Skin of body (tissue), 2 donors: ENCODE data around the gene STAG3. TPM values are rescaled to one million over a fixed set of nuclear protein-coding genes. Genes with fewer than 3 reads are reported as not detected.
"Not testable (repeated sequence)": the region's sequence is repeated elsewhere in the genome, so short reads cannot be mapped to it uniquely, and the experiment has no call there.

Experiments
- DNase-seq: peaks from one replicate; lab custom pipeline; 2025; lab: John Stamatoyannopoulos, UW
- total RNA-seq: library from RNA; depleted of rRNA; stranded (reverse); fragments of >200 nt; gene quantifications from one replicate; pipeline ENCODE4 v1.2.3, GENCODE V29; 2014

Gene STAG3
- total RNA-seq, 1 donor from 2014 or later, result 0.89 TPM

DNA sequence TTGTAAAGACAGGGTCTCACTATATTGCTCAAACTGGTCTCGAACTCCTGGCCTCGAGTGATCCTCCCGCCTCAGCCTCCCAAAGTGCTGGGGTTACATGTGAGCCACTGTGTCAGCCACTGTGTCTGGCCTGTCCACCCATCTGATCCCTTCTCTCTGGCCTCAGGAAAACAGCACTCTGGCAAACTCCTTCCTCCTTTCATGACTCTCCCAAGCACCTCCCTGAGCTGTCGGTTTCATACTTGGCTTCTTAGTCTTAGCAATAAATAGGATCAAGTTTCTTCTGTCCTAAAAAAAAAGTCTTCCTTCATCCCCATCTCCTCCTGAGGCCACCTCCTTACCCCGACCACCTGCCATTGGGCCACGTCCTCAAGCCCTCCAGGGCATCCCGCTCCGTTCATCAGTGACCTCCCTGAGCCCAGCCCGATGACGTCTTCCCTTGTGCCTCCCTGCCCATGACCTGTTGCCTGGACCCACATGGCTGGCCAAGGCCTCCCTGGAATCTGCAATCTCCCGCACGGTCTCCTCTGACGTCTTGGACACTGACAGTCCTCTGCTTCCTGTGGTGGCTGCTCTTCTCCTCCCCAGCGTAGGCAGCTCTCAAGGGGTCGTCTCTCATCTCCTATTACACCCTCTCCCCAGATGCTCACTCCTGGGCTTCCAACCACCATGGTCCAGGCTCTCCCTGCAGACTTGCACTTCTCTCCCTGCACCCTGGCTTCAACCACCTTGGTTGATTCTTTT, 68.6 kb downstream of the STAG3 start:
- not testable (repeated sequence) for DNase-seq

DNA sequence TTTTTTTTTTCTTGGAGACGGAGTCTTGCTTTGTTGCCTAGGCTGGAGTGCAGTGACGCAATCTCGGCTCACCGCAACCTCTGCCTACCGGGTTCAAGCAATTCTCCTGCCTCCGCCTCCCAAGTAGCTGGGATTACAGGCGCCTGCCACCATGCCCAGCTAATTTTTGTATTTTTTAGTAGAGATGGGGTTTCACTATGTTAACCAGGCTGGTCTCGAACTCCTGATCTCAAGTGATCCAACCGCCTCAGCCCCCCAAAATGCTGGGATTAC, 69.1 kb downstream of the STAG3 start:
- not testable (repeated sequence) for DNase-seq

- no peak for DNase-seq
These were observed 69.5 kb downstream of the STAG3 start for GRCh38 chr7:100247152-100247757.

- DNase-seq, result no peak
These were observed 70.8 kb downstream of the STAG3 start for GRCh38 chr7:100248483-100248882.

DNA sequence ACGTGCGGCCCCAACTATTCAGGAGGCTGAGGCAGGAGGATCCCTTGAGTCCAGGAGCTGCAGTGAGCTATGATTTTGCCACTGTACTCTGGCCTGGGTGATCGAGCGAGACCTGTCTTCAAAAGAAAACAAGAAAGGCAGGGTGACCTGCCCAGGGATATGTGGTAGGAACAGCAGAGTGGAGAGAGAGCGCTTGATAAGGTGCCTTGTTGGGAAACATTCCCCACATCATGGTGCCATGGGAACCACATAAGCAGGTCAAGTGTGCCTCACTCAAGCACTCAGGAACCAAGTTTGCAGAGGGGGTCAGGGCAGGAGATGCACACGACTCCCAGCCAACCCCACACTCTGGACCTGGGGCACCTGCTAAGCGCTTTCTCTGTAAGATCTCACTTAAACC, 79.3 kb downstream of the STAG3 start:
- DNase-seq, result no peak

DNA sequence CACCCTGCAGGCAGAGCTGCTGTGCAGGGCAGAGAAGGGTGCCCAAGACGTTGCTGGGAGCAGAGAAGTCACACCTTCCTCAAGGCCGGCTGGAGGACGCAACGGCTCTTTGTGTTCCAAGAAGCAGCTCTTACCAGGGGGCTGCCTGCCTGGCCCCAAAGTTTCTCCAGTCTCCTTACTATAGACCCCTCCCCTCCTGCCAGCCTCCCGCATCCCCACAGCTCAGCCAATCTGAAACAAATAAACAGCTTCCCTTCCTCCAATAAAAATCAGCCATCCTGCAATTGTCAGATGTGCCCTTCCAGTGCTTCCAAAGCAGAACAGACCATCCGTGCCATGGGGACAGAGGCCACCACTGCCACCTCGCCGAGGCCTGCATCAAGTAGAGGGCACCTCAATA, 82.3 kb downstream of the STAG3 start:
- DNase-seq, result not testable (repeated sequence)

GRCh38 chr7:100262896-100263295, 85.2 kb downstream of the STAG3 start:
- DNase-seq, result not testable (repeated sequence)

Other genes starting within 250 kb of the STAG3 start
- 0.49 TPM for gene GJC3, start 248.3 kb upstream of the STAG3 start, total RNA-seq
- gene AZGP1, start 201.9 kb upstream of the STAG3 start, total RNA-seq, result 39.4 TPM
- 38.1 TPM for gene ZKSCAN1, start 162.3 kb upstream of the STAG3 start, total RNA-seq
- 8.4 TPM for gene ZSCAN21, start 128.1 kb upstream of the STAG3 start, total RNA-seq
- gene ZNF3, start 96.2 kb upstream of the STAG3 start, total RNA-seq, result 24.8 TPM
- gene COPS6, start 88.9 kb upstream of the STAG3 start, total RNA-seq, result 46.1 TPM
- 47.5 TPM for gene MCM7, start 76.5 kb upstream of the STAG3 start, total RNA-seq
- 12.8 TPM for gene AP4M1, start 76.3 kb upstream of the STAG3 start, total RNA-seq
- 16.3 TPM for gene TAF6, start 58.6 kb upstream of the STAG3 start, total RNA-seq
- 23.4 TPM for gene CNPY4, start 58.3 kb upstream of the STAG3 start, total RNA-seq
- 1.1 TPM for gene MBLAC1, start 51.0 kb upstream of the STAG3 start, total RNA-seq
- gene LAMTOR4, start 29.0 kb upstream of the STAG3 start, total RNA-seq, result 73.6 TPM
- gene TRAPPC14, start 19.2 kb upstream of the STAG3 start, total RNA-seq, result 5.3 TPM
- 3.4 TPM for gene GAL3ST4, start 9.3 kb upstream of the STAG3 start, total RNA-seq
- gene GPC2, start 537 bp upstream of the STAG3 start, total RNA-seq, result 3.9 TPM
- gene PVRIG, start 42.0 kb downstream of the STAG3 start, total RNA-seq, result not detected
- not detected for gene SPDYE3, start 129.8 kb downstream of the STAG3 start, total RNA-seq
- 13.4 TPM for gene PILRB, start 180.2 kb downstream of the STAG3 start, total RNA-seq
- gene PILRA, start 195.6 kb downstream of the STAG3 start, total RNA-seq, result 3.2 TPM